LHCN-M2 (cell line): Measurements from ENCODE around the gene RAPGEFL1. TPM values are rescaled to one million over a fixed set of nuclear protein-coding genes. Genes with fewer than 3 reads are reported as not detected.
"Not testable (repeated sequence)": the region's sequence is repeated elsewhere in the genome, so short reads cannot be mapped to it uniquely, and the experiment has no call there.

Experiments used
- DNase-seq: peaks from one replicate; pipeline ENCODE4 v3.0.0-alpha.2; 2012; ENCODE audit warnings: low read depth
- total RNA-seq: library from RNA; depleted of rRNA; stranded (reverse); fragments of >200 nt; gene quantifications from 2 replicates; pipeline ENCODE4 v1.2.3, GENCODE V29; 2014

Gene RAPGEFL1
- total RNA-seq, 1 experiment from 2014 or later, result 0.98 TPM

DNA sequence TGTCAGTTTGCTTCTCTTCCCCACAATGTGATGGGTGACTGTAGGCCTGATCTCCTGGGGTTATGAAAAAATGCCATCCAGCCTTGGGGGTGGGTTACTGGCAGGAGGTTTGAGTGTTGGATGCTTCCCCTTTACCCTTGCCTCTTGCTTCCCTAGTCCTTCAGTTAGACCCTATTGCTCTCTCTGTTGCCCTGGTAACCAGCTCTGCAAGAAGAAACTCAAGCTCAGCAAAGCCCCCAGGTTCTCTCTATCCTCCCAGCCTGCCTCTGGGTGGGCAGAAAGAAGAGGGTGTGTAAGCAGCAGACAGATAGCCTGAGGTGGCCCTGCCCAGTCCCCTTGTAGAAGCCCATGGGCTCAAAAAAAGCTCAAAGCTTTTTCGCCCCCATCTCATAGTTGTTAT lies 2.8 kb upstream of the RAPGEFL1 start:
- DNase-seq, result no peak

- DNase-seq, result no peak
Measured at GRCh38 chr17:40175928-40176753, 1.1 kb upstream of the RAPGEFL1 start.

GRCh38 chr17:40176754-40177110 lies 538 bp upstream of the RAPGEFL1 start:
- no peak for DNase-seq

- no peak for DNase-seq
Measured at GRCh38 chr17:40178021-40178601, 841 bp downstream of the RAPGEFL1 start.

GRCh38 chr17:40178660-40179059 lies 1.4 kb downstream of the RAPGEFL1 start:
- DNase-seq, result no peak

GRCh38 chr17:40179923-40180659 lies 2.8 kb downstream of the RAPGEFL1 start:
- peak; percentile 61 for DNase-seq

DNA sequence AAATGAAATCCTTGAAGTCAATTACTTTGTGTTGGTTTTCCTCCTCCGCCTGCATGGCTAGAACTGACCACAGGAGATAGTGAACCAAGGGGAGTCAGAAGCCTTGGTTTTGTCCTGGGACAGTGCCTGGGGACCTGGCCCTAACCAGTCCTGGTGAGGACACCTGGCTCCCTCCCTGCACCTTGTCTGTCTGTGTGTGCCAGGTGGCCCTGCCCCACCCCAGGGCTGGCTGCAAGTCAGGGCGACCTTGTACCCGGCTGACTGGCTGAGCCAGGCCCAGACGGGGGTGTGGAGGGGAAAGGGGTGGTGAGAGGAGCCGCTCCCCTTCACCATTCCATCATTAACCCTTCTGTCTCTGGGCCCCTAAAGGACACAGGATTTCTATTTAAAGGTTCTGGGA lies 3.4 kb downstream of the RAPGEFL1 start:
- no peak for DNase-seq

DNA sequence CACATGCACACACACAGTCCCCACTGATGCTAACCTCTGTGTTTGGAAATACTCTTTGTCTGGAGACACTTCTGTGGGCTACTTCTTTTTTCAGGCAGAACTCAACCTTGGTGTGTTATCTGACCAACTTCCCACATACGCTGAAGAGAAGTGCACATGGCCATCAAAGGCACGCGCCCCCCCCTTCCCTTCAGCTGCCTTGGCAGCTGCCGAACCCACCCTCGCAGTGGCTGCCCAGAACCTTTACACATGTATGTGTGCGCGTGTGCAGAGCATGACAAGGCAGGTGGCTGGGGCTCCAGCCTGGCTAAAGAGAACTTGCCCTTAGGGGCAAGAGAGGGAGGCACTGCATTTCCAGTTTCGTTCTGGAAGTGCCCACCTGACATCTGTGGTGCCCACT lies 3.9 kb downstream of the RAPGEFL1 start:
- no peak for DNase-seq

GRCh38 chr17:40182606-40183005 lies 5.3 kb downstream of the RAPGEFL1 start:
- DNase-seq, result no peak

GRCh38 chr17:40187238-40187637 lies 10.0 kb downstream of the RAPGEFL1 start:
- DNase-seq, result no peak

GRCh38 chr17:40188694-40189093 lies 11.4 kb downstream of the RAPGEFL1 start:
- no peak for DNase-seq

GRCh38 chr17:40190197-40191021 lies 13.1 kb downstream of the RAPGEFL1 start:
- no peak for DNase-seq

GRCh38 chr17:40191237-40192208 lies 14.3 kb downstream of the RAPGEFL1 start:
- DNase-seq, result peak; percentile 74

- no peak for DNase-seq
Measured at GRCh38 chr17:40192961-40193360, 15.7 kb downstream of the RAPGEFL1 start.

DNA sequence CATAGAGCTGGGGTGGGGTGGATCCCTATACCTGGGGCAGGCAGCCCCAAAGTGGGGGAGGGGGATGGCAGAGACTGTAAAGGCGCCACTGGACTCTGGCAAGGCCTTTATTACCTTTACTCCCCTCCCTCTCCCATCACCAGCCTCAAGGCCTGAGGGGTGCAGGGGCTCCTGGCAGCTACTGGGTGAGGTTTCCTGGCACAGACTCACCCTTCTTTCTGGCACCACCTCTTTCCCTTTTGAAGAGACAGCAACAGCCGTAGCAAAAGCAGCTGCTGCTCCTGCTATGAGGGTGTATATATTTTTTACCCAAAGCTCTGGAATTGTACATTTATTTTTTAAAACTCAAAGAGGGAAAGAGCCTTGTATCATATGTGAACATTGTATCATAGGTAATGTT lies 17.6 kb downstream of the RAPGEFL1 start:
- DNase-seq, result peak; percentile 67

DNA sequence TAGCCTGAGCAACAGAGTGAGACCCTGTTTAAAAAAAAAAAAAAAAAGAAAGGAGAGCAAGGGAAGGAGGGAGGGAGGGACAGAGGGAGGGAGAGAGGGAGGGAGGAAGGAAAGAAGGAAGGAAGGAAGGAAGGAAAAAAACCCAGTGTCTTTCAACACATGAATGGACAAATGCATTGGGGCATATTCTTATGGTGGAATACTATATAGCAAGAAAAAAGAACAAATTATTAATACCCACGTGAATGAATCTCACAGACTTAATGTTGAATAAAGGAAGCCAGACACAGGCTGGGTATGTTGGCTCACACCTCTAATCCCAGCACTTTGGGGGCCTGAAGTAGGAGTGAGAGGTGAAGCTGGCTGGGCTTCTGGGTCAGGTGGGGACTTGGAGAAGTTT lies 20.3 kb downstream of the RAPGEFL1 start:
- no peak for DNase-seq

GRCh38 chr17:40197965-40198456 lies 20.7 kb downstream of the RAPGEFL1 start:
- not testable (repeated sequence) for DNase-seq

DNA sequence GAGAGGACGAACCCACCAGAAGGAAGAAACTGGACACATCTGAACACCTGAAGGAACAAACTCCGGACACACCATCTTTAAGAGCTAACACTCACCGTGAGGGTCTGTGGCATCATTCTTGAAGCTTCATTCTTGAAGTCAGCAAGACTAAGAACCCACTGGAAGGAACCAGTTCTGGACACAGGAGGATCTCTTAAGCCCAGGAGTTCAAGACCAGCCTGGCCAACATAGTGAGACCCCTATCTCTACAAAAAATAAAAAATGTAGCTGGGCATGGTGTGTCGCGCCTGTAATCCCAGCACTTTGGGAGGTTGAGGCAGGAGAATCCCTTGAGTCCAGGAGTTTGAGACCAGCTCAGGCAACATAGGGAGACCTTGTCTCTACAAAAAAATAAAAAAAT lies 21.3 kb downstream of the RAPGEFL1 start:
- no peak for DNase-seq

GRCh38 chr17:40203131-40203530 lies 25.9 kb downstream of the RAPGEFL1 start:
- DNase-seq, result no peak

DNA sequence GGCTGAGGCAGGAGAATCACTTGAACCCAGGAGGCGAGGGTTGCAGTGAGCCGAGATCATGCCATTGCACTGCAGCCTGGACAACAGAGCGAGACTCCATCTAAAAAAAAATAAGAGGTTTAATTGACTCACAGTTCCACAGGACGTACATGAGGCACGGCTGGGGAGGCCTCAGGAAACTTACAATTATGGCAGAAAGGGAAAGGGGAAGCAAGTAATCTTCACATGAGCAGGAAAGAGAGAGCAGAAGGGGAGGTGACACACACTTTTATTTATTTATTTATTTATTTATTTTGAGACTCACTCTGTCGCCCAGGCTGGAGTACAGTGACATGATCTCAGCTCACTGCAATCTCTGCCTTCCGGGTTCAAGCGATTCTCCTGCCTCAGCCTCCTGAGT lies 28.9 kb downstream of the RAPGEFL1 start:
- not testable (repeated sequence) for DNase-seq
